Measurements from ENCODE around the gene AOPEP. TPM values are rescaled to one million over a fixed set of nuclear protein-coding genes. Genes with fewer than 3 reads are reported as not detected.

AOPEP gene
- total RNA-seq, 1 donor from 2014 or later = 32.1 TPM

DNA sequence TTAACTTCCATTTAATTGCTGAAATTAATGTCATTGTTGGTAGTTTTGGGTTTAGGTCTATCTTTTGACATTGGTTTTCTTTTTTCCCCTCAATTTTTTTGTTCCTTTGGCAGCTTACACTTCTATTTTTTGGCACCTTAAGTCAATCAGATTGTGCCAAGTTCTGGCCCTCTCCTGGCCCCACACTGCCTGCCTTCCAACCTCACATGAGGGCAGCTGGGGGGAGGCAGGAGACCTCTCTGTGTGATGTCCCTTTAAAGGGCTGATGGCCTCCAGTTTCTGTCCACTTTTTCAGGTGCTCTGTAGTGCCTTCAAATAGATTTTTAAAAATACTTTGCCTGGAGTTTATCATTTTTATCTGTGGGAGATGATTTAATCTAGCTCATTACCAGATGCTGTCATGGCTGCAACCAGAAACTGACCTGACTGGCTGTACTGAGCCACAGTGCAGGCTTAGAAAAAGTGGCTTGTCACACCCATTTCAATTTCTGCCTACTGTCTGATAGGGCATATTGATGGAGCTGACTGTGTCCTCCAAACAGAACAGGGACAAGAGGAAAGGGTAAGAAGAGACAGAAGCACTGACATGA, 394.4 kb downstream of the AOPEP start:
- no peak for DNase-seq

DNA sequence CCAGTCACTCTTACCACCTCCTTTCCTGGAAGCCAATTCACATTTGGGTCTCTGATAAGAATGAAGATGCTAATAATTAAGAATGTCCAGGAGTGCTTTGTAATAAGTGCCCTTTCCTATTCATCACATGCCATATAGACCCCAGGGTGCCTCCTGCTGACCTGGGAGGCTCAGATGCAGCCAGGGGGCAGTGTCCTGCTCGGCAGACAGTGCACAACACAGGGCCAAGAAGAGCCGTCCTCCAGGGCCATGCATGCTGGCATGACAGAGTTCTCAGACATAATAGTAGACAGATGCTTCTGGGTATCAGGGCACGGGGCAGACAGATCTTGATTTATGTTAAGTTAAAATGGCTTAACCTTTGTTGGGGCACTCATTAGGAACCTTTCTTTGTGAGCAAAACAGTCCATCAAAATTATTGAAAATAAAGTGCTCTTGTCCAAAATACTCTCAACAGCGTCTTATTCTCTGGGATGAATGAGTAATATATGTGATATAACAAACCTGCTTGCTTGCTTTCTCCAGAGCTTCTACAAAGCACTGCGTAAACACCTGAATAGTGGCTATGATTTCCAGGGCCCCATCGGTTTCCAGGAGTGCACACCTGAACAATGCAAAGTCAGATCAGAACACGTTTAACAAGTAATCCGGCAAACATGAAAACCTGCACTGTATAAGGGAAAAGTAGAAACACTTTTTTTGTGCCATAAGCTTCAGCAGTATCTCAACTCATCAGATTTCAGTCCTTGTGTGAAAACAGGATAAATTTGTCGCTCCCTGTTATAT, 398.3 kb downstream of the AOPEP start:
- no peak for DNase-seq

DNA sequence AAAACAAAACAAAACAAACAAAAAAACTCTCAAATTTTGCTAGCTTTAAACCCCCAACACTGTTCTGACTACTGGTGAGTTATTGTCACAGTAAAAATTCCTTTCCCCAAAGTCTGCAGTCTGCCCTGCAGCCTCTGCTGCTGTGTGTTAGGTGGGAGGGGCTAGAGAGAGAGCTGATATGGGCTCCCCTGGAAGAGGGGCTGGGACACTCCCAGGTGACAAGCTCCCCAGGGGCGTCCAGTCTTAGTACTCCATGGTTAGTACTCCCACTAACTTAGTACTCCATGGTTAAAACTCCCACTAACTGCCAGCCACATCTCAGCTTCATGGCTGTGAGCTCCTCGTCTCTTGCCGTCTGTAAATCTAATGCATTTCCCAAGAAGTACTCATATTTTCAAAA, 399.2 kb downstream of the AOPEP start:
- no peak for DNase-seq

DNA sequence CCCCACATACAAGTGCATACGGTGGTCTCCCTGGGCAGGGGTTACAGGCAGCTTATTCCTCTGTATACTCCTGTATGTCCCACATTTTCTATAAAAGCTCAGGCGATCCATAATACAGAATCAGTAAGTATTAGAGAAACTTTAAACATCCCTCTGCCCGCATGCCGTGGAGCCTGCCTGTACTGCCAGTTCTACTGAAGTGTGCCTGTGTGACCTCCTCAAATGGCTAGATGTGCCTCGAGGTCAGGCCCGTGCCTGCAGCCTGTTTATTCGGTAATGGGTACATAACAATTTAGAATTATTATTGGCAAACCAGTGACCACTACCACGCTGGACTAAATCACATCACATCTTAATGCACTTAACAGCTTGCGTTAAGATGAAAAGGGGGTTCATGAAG, 400.2 kb downstream of the AOPEP start:
- no peak for DNase-seq

DNA sequence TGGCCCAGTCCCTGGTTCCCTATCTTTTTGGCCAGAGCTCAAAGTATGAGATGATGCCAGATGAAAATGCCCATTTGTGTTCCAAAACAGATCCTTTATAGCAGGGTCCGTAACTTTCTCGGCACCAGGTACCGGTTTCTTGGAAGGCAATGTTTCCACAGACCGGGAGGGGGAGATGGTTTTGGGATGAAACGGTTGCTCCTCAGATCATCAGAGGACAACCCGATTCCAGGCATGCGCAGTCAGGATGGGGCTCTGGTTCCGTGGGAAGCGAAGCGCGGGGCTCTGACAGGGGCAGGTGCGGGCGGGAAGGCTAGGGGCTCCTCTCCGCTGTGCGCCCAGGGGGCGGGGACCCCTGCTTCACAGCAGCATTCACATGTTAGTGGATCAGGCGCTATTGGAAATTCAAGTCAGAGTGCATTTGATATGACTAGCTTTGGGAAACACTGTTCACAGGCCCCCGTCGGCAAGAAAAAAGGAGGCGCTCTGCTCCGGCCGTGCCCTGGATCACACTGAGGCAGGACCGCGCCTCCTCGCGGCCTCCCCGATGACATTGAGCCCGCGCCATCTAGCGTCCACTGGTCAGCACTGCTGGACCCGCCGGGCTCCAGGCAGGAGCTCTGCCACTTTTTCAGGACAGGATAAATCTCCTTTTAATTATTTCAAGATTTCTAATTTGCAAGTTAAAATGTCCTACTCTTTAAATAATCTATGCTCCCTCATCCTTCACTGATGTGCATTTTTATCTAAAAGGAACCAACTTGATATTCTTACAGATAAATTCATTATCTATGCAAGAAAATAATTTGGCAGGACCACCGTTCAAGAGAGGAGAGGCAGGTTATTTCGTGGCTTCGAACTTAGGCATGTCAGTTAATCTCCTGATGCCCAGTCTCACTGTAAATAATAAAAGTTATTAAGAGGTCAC, 401.0 kb downstream of the AOPEP start:
- peak; percentile 82 for DNase-seq

DNA sequence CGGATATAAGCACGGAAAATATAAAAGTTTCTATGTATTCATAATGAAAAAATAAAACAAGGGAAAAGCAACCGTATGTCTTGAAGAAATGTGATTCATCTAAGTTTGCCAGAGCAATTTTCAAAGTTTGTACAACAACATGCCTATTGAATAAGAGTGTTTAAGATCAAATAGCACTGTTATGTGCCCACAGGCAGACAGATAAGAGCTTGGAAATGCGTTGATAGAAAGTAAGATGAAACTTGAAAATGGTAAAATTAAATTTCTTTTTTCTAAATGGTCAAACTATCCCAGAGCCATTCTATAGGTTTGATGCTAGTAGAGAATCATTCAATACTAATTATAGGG, 401.7 kb downstream of the AOPEP start:
- no peak for DNase-seq

DNA sequence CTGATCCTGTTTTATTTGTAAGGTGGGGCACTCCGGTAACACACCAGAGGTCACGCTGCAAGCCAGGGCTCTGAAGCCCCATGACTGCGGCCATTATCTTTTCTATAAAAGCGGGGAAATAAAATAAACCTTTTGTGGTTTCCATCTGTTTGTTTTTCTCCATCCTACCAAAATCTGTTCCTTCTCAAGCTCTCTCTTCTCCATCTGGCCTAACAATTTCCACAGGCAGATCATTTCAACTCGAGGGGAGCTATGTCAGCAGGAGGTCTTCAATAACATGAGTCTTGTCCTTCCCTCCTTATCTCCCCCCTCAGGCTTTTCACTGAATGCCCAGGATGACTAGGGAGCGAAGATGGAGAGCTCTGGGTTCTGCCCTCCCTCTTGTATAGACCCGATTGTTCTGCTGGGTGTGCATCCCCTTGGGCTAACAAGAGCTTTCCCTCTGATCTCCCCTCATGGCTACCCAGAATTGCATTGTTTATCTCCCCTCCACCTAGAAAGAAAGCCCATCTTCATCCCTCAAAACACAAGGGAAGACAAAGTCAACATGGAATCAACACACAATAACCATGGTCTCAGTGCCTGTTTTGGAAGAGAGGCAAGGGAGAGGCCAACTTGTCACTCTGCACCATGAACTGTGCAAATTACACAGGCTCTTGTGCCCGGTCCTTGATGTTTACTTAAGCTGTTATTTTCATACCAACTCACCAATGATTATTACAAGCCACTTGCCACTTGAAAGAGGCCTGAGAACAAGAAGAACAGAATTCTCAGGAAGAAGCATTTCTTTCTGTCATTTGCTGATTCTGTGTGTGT, 403.2 kb downstream of the AOPEP start:
- no peak for DNase-seq

DNA sequence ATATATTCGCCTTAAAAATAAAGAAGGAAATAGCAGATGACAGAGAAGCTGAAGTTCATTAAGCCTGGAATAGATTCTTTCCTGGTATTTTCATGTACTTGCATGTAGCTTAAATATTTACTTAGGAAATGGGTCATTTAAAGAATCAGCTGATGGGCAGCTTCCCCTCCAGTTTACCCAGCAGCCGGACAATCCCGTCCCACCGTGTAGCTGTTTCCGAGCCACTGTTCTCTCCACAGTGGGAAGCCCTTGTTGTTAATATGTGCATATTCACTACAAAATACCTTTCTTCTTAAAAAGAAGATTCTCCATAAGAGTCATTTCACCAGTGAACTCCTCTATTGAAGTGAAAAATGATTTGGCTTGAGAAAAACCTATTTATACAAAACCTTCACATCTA, 404.0 kb downstream of the AOPEP start:
- no peak for DNase-seq

DNA sequence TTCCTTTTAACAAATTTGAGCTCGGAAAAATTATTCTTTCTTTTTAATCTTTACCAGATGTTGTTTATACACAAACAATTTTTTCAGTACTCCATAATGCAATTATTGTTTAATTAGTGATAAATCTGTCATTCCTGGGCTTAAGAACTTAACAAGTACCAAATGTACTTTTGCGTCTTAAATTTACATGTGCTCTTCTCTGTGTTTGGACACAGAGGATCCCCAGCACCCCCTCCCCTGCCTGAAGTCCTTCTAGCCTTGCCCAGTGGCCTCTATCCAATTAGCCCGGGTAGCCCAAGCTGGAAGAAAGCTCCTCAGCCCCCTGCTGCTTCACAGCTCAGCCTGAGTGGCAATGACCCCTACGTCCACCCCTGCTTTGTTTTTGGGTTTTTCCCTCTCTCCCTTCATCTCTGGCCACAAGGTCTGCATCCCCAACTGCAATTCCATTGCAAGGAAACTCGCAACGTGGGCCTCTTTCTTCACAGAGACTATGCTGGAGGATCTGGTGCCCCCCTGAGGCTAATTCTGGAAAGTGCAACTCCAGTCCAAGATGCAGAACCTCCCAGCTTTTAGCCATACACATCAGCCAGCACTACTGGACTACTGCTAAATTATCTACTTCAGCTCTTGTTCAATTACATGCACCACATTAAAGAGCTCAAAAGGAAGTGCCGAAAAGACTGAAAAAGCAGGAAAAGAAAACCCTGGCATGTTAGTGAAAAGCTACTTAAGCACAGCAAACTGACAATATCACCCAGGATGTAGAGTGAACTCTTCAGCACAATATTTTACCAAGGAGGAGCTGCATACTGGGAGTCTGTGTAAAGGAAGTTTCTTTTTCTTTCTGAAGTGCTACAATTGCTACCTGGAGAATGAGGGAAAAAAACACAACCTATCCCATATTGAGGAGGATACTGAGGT, 404.8 kb downstream of the AOPEP start:
- peak; percentile 66 for DNase-seq

DNA sequence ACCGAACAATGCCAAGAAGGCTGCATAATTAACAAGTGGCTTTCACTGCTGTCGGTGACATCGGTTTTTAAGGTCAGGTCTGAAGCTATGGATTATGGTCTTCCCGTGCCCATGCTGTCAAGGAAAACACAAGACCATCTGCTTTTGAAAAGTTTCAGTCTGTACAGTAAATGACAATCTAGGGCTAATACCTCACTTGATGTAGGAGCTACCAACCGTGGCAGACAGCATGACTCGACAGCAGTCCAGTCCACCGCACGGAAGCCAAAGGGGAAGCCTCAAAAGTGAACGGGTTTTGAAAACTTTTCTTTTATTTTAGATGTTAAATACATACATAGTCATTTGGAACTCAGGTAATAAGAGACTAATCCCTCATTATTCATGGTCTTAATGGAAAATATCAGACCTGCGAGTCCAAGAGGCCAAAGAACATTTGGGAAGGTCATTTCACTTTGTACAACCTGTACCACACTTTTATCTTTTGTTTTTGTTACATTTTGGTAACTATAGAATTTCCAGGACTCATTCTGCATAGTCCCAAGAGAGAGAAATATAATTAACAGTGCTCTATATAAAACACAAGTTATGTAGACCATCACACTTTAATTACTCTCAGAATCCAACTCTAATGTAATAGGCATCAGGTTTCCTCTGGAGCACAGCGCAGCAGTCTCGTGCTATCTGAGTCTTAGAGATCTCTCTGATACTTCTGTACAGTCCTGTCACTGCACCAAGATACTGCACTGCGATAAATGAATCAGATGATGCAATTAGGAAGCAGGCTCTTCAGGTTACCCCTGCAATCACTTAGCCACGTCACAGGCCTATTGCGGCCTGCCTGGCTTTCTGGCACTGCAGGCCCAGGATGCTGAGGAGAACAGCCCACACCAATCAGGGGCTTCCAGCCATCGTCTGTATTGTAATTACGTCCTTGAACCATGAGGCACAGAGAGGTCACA, 406.1 kb downstream of the AOPEP start:
- DNase-seq = no peak

DNA sequence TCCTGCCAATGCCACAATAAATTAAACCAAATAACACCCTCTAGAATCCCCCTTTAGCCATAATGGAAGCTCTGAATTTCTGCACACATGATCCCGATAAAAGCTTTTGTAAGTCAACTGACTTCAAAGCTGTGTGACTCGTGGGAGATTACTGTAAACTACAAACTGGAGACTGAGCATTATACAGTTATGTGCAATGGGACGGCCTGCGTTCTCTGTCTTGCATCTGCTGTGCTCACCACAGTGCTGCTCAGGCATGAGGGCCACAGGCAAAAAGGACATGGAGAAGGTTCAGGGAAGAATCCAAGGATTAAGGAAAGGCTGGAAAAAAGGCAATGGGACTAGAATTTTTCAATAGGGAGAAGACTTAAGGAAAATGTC, 406.8 kb downstream of the AOPEP start:
- no peak for DNase-seq

DNA sequence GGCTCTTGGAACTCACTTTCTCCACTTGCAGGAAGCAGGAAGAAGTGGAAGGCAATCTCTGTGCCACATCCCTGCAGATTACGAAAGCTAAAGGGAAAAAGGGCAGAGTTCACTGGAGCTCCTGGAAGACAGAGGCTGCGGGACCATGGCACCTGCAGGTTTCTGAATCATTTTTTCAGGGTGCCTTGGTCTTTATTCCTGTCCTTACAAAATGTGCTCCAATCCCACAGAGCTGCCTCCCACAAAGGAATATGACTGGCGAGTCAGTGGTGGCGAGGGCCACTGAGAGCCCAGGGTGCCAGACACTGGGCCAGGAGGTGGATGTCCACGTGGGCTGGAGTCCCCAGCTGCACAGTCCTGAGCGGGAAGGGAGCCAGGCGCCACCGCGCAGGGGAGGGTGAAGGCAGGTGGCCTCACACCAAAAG, 408.0 kb downstream of the AOPEP start:
- DNase-seq = no peak

DNA sequence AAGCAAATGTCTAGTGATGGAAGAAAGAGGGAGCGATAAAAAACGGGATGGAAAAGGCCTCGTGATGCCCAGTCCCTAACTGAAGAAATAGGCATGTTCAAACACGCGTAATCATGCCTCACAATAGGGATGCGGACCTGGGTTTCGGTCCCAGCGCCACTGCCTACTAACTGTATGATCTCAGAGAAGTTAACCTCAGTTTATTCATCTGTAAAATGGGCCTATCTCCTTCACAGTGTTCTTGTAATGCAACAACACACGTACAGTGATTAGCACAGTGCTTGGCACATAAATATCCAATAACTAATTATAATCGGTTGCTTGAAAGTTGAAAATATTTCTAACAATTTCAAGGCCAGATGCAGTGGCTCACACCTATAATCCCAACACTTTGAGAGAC, 409.3 kb downstream of the AOPEP start:
- no peak for DNase-seq

Small RNAs within 50 kb of the gene (small RNA-seq; reads per million reads assigned to genes)
- not detected for gene MIR2278
- 126 reads per million, percentile 96 among the genes with 10 or more reads in this experiment for gene MIR23B
- 1,597 reads per million, percentile 99 among the genes with 10 or more reads in this experiment for gene MIR27B
- not detected for gene MIR3074
- not detected for gene MIR6081

Other genes with a start within 250 kb of the AOPEP start
- not detected for gene PCAT7, start 171.6 kb upstream of the AOPEP start, total RNA-seq
- gene FBP2, start 132.9 kb upstream of the AOPEP start, total RNA-seq = not detected
- not detected for gene FBP1, start 87.2 kb upstream of the AOPEP start, total RNA-seq